HG02588 (cell line): Measurements from ENCODE around the gene ZSCAN2.

Experiments
- ATAC-seq: cut with Tn5 transposase; IDR thresholded peaks from one replicate; pipeline ENCODE4 v1.9.1; 2021; ENCODE audit warnings: mild to moderate bottlenecking, moderate library complexity; ENCODE audit not compliant: unreplicated experiment

The ZSCAN2 gene

DNA sequence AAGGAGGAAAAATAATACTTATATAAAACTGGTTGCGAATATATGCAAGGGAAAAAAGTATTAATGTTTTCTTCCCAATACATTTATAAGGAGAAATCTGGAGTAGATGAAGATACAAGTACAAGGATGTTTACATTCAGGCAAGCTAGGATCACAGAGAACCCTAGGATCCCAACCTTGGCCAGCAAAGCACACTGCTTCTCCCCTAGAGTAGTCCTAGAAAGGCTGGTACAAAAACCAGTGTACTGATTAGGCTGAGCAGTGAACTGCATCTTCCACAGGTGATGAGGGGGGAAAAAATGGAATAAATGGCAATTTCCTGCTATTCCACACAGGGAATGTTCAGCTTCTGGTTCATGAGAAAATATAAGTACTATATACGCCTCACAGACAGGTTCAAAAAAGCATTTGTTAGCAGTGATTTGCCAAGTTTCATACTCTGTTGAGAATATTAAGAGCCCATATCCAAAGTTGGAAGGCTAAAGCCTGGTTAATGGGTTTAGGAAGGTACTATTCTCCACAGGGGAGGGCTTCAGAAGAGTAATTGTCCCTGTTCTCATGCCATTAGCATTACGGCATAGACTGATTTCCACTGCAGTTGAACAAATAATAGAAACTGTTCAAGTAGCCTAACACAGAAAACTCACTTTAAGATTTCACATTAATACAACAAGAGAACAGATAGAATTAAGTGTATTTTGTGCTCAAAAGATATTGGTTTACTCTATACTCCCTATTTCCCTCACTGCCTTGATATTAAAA lies 67.6 kb downstream of the ZSCAN2 start:
- ATAC-seq: no peak

DNA sequence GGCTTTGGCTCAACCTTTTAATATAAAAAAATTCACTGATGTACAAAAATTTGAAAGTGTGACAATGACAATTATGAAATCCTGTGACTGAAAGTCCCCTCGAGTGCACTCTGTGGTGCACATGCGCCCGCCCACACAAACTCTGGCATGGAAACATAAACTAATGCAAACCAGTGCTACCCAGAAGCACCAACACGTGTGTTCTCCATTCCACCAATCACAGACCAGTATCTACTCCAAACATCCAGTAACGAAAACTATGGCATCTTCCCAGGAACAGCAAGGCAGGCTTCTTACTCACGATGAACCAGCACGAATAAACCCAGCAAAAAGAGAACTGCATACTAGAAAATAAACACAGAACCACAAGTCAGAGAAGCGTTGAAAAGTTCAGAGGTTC lies 68.9 kb downstream of the ZSCAN2 start:
- ATAC-seq: no peak

DNA sequence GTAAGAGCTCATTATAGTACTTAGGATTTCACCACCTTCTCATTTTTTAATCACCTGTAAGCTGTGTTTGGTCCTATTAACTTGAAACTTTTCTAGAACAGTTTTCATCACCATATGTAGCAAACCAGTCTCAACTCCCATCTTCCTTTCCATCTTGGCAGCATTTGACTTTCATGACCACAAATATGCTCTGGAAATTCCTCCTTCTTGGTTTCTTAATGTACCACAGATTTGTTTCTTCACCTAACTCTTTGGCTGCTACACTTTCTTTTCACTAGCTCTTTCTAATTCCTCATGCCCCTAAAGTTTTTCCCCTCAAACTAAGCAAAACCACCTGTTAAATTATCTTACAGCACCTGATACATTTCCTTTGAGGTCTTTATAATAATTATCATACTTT lies 70.4 kb downstream of the ZSCAN2 start:
- ATAC-seq: no peak
